NCI-H2029 treated with DMSO at 0.1 percent for 48 hours (cell line): ENCODE data around the gene ZBTB34.

ENCODE experiments used
- DNase-seq: peaks from one replicate; lab custom pipeline; 2025; lab: John Stamatoyannopoulos, UW

The ZBTB34 gene

DNA sequence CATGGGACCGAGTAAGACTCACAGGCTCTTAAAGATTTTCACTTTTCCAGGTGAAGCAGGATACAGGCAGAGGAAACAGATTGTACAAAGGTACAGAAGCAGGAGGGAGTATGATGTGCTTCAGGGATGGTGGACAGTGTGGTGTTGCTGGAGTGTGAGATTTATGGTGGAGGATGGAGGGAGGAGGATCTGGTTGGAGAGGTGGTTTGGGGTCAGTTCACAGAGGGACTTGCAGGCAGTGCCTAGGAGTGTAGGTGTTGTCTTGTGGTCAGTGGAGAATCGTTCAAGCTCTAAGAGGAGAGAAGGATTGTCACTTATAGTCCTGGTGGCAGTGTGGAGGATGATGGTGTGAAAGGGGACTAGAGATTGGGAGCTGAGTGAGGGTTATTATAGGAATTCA, 65.9 kb downstream of the ZBTB34 start:
- no peak for DNase-seq

DNA sequence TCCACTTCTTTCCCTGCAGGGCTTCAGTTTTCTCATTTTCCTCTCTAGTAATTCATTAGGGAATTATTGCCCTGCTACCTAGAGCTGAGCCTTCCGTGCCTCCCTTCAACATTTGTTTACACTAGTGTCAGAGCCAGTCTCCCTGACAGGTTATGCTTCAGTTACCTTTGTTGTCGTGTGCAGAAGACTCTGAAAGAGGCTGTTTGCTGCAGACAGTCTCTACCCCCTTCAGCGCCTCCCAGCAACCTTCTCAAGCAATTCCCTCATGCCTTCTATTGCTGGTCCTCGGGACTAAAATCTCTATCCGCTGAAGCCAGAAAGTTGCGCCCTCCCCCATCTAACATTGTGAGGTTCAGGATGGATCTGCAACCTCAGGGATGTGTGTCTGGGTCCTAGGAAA, 67.0 kb downstream of the ZBTB34 start:
- peak; percentile 68 for DNase-seq

DNA sequence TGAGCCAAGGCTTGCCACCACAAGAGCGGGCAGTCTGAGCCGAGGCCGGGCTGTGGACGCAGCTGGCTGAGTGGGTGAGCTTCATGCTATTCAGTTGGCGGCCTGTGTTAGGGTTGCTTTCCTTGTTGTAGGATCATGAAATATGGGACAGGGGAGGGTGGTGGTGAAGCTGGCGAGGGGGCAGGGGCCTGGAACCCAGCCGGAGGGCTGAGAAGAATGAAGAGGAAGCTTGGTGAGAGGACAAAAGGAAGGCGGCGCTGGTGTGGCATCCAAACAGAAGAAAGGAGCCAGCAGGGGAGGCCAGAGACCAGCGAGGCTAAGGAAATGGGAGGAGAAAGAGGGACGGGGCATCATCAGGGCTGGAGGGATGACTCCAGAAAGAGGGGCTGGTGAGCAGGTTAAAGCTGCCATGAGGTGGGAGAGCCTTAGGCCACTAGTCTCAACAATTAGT, 72.5 kb downstream of the ZBTB34 start:
- DNase-seq: no peak

DNA sequence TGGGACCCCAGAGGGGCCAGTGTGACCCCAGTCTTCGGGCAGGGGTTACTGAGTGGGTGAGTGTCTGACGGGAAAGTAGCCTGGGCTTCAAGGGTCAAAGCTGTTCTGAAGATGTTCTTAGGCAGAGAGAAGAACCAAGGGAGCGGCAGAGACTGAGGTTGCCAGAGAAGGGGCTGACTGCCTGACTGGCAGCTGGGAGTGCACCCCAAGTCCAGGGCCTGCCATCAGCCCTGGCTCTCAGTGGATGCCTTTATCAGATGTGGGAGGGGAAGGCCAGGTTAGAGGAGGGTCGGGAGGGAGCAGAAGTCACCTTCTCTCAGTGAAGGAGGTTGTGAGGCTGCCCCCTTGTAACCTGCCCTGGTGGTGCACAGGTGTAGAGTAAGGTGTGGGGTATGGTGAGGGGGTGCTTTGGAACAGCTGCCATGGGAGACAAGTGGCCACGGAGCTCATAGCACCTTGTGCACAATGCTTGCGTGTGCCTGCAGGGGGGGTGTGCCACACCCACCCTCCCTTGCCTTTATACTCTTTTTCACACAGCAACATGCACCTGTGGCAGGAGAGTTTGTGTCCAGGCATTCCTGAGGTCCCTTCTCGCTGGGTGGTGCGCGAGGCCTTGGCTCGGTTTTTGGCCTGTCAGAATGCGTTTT, 73.0 kb downstream of the ZBTB34 start:
- no peak for DNase-seq

GRCh38 chr9:126934441-126934840, 74.0 kb downstream of the ZBTB34 start:
- DNase-seq: no peak
